Measurements from ENCODE around the gene RSPH1. TPM values are rescaled to one million over a fixed set of nuclear protein-coding genes. Genes with fewer than 3 reads are reported as not detected.

The RSPH1 gene
- total and polyA plus RNA-seq, 2 of the 8 experiments (the other 6 are each of a cell fraction or from before 2014, with no cell fraction given), result 0.24 TPM; not detected in 1

DNA sequence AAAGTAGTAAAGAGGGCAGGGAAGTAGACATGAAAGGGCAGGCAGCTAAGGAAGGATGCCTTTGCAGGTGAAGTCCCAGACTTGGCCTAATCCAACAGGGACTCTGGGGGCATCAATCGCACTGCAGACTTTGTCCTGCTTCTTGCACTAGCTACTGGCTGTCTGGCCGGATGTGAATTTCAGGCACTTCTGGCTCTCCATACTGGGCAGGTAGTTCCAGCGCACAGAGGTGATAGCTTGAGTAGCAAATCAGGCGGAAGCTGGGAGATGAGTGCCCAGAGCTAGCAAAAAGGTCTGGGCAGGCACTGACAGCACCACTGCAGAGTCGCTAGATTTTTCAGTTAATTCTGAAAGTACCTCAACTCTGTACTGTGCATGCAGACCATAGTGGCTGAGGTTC, 997 bp downstream of the RSPH1 start (continued):
- TF ChIP-seq CHD7 (IDR thresholded peaks at IDR 0.05; ENCODE audit: insufficient replicate concordance, low read length) (no peak), SIN3A (conservative IDR thresholded peaks at IDR 0.05 in 1 of 2, IDR thresholded peaks at IDR 0.05 in 1 of 2; ENCODE audit: low read depth in 1 of 2, low read length in 2 of 2) (no peak), GABPA (IDR thresholded peaks at IDR 0.05; ENCODE audit: borderline replicate concordance, insufficient read depth, low read length) (no peak), ASH2L (IDR thresholded peaks at IDR 0.05; ENCODE audit: low read length) (no peak), NRF1 (IDR thresholded peaks at IDR 0.05; ENCODE audit: low read depth, low read length) (no peak), CHD2 (IDR thresholded peaks at IDR 0.05; ENCODE audit: low read length) (no peak), POU5F1 (IDR thresholded peaks at IDR 0.05; ENCODE audit: low read depth, low read length) (no peak), USF2 (IDR thresholded peaks at IDR 0.05; ENCODE audit: low read length) (no peak), RBBP5 (IDR thresholded peaks at IDR 0.05; ENCODE audit: borderline replicate concordance, low read depth, low read length) (no peak), SUZ12 (IDR thresholded peaks at IDR 0.05; ENCODE audit: low read length) (no peak), TBP (IDR thresholded peaks at IDR 0.05; ENCODE audit: low read depth, low read length) (no peak)

All from H1 (cell line).